Natural killer cell treated with Interleukin-12 subunit alpha and Interleukin-12 subunit beta and Interleukin-15 and Interleukin-18, amount 100 ng/mL, for 72 hours (primary cell): ENCODE results near the gene SIAH3. TPM values are rescaled to one million over a fixed set of nuclear protein-coding genes. Genes with fewer than 3 reads are reported as not detected.

Experiments used
- ATAC-seq, 2 donors: fragments of 150-1000 bp; cut with Tn5 transposase in 1 of 2; sonication (Bioruptor Pico), chemical (Tn5 transposase) in 1 of 2; 2 replicates each; pipeline ENCODE4 v1.10.0; 2021
- DNase-seq: peaks from one replicate; pipeline ENCODE4 v3.0.0; 2022; ENCODE audit warnings: low spot score
- H3K27ac Mint-ChIP-seq, 2 donors: 1 replicate in 1 of 2; 2 replicates in 1 of 2; pipeline ENCODE4 v1.8.0; 2022; ENCODE audit warnings: mixed read lengths in 2 of 2, mild to moderate bottlenecking in 1 of 2, moderate library complexity in 1 of 2
- H3K27me3 Mint-ChIP-seq, 2 donors: 1 replicate in 1 of 2; 2 replicates in 1 of 2; pipeline ENCODE4 v1.8.0; 2022; ENCODE audit warnings: mixed read lengths in 2 of 2
- H3K36me3 Mint-ChIP-seq: one replicate; pipeline ENCODE4 v1.8.0; 2022; ENCODE audit warnings: mixed read lengths
- H3K4me1 Mint-ChIP-seq, 2 donors: 1 replicate in 1 of 2; 2 replicates in 1 of 2; pipeline ENCODE4 v1.8.0; 2022; ENCODE audit warnings: low read depth in 2 of 2, mixed read lengths in 2 of 2, mild to moderate bottlenecking in 1 of 2
- H3K4me3 Mint-ChIP-seq: one replicate; pipeline ENCODE4 v1.8.0; 2022; ENCODE audit warnings: mixed read lengths
- H3K9me3 Mint-ChIP-seq: 2 replicates; pipeline ENCODE4 v1.8.0; 2022; ENCODE audit warnings: mixed read lengths
- total RNA-seq, 2 donors: library from RNA; stranded (reverse); gene quantifications; one replicate each; pipeline ENCODE4 v1.2.3, GENCODE V29; 2022

SIAH3 gene
- total RNA-seq, 2 donors from 2014 or later = not detected

DNA sequence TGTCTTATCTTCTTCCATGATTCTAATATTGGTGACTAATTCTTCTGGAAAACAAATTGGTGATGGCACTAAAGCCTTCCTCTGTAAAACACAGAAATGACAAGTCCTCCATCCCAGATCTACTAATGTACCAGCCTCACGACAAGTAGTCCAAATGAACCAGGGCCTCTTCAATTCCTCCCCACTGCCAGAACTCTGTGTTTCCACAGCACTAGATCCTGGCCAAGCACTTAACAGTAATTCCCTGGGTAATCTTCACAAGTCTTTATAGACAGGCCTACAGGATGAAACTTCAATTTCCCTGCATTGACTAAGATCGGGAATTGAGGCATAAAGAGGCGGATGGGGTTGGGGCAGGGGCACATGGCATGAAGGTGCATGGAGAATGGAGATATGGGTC is 52.7 kb downstream of the SIAH3 start:
- Mint-ChIP-seq H3K36me3 (no peaks in the 10 kb centered on the region), H3K27ac (no peak overlapping the region), H3K4me1 (no peaks in the 10 kb centered on the region), H3K27me3 (peaks cover 5 to 7% of the 10 kb centered on the region in 2 donors), H3K9me3 (no peaks in the 10 kb centered on the region), H3K4me3 (no peak overlapping the region)
- DNase-seq (no peak), ATAC-seq (no peak)

DNA sequence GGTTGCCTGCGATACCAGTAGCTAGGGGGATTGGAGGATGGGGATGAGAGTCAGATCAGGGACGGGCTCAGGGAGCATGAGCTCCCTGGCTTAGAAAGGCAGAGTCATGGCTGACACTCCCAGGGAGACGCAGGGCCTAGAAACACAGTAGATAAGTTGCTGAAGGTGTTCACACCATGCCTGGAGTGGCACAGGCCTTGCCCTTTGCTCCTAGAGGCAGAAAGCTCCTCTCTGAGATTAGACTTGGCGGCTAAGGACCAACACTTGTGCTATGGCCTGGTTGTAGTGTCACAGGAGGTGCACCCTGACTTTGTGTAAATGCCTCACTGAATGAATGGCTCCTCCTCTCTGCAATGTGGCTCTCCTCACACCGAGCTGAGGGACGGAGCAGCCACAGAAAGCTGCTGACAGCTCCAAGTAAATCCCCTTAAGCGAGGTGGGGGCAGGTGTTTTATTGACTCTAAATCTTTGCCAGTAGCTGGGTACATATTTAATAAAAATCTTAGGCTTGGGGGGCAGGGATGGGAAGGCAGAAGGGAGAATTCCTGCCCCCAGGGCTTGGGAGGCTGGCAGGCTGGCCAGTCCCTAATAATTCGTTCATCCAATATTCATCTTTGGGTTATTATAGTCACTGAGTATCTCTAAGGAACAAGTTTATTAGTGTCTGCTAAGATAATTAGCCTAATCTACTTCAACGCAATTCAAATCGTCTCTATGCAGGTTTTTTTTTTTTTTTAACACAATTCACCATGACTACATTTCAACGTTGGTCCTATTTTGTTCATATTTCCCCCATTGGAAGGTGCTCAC is 54.9 kb downstream of the SIAH3 start:
- no peak for DNase-seq
- Mint-ChIP-seq H3K4me3 (no peak overlapping the region), H3K27me3 (peaks cover 0 to 5% of the 10 kb centered on the region in 2 donors), H3K9me3 (no peaks in the 10 kb centered on the region), H3K4me1 (no peaks in the 10 kb centered on the region), H3K27ac (no peak overlapping the region), H3K36me3 (no peaks in the 10 kb centered on the region)
- ATAC-seq = no peak

DNA sequence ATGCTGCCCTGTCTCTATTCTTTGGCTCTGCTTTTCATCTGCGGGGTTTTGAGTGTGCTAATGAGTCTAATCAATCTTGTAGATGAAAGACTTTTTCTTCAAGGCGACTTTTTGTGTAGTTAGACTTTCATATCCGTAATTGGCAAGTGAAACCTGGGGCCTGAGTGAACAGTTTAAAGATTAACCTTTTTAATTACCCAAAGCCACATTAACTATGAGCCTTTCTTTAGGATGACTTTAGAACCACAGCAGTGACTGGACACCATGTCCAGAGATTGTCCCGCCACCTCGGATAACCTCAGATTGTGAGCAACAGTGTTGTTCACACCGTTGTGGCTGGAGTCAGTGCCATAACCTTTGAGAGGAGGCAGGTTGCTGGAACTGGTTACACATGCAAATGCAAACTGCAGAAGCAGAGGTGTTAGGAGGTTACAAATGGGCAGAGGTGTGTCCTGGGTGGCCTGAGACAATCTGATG is 58.7 kb downstream of the SIAH3 start:
- no peak overlapping the region for H3K27ac Mint-ChIP-seq
- ATAC-seq (no peak), DNase-seq (no peak)
- H3K9me3 Mint-ChIP-seq = no peaks in the 10 kb centered on the region
- no peak overlapping the region for H3K4me3 Mint-ChIP-seq
- no peaks in the 10 kb centered on the region for H3K4me1 Mint-ChIP-seq
- peaks cover 0 to 5% of the 10 kb centered on the region in 2 donors for H3K27me3 Mint-ChIP-seq
- H3K36me3 Mint-ChIP-seq = no peaks in the 10 kb centered on the region

DNA sequence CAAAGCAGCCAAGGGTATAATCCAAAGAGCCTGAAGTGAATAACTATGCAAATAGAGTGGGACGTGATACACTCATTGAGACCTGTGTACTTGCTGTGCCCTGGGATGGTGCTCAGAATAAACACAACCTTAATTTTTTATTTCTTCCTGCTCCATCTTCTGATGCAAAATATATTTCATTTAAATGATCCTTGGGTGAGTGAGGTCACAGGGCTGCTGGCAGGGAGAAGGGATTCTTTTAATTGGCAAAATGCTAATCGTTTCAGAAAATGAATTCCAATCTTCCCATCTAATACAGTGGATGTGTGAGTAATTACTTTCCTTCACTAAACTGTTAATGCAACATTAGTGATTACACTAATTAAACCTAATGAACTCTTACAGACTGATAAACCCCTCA is 63.5 kb downstream of the SIAH3 start:
- Mint-ChIP-seq H3K9me3 (no peaks in the 10 kb centered on the region), H3K4me1 (no peaks in the 10 kb centered on the region), H3K27ac (no peak overlapping the region), H3K4me3 (no peak overlapping the region), H3K27me3 (peaks cover 0 to 8% of the 10 kb centered on the region in 2 donors), H3K36me3 (no peaks in the 10 kb centered on the region)
- ATAC-seq (no peak), DNase-seq (no peak)

DNA sequence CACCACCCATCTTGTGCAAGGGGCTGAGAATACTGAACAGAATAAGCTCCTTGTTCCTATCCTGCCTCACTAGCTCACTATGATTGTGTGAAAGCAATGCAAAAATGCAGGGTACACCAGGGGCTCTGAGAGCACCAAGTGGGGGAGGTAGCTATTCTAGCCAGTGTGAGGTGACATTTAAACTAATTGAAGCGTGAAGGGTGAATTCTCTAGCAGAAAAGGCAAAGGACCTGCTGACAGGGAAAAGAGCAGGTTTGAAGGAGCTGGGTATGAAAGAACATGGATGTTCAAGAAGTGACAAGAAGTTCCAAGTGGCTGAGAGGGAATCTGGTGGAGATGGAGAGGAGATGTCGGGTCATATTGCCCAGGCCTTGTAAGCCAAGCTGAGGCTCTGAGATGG is 64.2 kb downstream of the SIAH3 start:
- Mint-ChIP-seq H3K27ac (no peak overlapping the region), H3K4me3 (no peak overlapping the region), H3K27me3 (peaks cover 0 to 8% of the 10 kb centered on the region in 2 donors), H3K4me1 (no peaks in the 10 kb centered on the region), H3K36me3 (no peaks in the 10 kb centered on the region), H3K9me3 (no peaks in the 10 kb centered on the region)
- no peak for ATAC-seq
- DNase-seq = no peak

DNA sequence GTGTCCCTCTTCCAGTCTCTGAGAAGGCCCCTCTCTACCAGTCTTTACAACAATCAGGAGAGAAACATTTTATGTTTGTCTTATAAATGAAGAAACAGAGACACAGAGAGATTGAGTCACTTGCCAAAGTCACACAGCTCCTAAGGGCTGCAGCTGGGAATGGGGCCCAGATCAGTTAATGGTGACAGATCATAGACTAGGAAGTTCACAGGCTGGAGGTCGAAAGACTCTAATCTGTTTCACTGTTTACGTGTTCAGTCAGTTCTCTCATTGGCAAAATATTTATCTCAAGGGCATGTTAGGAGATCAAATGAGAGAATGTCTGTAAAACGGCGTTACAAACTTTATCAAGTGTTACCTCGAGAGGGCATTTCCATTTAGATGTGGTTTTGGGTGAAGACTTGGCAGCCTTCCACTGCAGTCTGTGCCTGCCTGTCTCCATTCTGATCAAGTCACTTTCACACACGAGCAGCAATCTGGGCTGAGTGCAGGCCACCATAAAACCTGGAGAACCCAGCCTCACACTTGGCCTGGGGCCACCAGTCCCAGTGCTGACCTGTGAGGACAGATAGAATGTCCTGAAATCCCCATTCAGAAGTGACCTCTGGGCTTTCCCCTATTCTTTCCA is 65.1 kb downstream of the SIAH3 start:
- DNase-seq = no peak
- H3K9me3 Mint-ChIP-seq = no peaks in the 10 kb centered on the region
- H3K4me1 Mint-ChIP-seq = peaks cover 0 to 5% of the 10 kb centered on the region in 2 donors
- ATAC-seq = no peak
- H3K36me3 Mint-ChIP-seq = no peaks in the 10 kb centered on the region
- H3K4me3 Mint-ChIP-seq = no peak overlapping the region
- peaks cover 0 to 16% of the 10 kb centered on the region in 2 donors for H3K27me3 Mint-ChIP-seq
- no peak overlapping the region for H3K27ac Mint-ChIP-seq

DNA sequence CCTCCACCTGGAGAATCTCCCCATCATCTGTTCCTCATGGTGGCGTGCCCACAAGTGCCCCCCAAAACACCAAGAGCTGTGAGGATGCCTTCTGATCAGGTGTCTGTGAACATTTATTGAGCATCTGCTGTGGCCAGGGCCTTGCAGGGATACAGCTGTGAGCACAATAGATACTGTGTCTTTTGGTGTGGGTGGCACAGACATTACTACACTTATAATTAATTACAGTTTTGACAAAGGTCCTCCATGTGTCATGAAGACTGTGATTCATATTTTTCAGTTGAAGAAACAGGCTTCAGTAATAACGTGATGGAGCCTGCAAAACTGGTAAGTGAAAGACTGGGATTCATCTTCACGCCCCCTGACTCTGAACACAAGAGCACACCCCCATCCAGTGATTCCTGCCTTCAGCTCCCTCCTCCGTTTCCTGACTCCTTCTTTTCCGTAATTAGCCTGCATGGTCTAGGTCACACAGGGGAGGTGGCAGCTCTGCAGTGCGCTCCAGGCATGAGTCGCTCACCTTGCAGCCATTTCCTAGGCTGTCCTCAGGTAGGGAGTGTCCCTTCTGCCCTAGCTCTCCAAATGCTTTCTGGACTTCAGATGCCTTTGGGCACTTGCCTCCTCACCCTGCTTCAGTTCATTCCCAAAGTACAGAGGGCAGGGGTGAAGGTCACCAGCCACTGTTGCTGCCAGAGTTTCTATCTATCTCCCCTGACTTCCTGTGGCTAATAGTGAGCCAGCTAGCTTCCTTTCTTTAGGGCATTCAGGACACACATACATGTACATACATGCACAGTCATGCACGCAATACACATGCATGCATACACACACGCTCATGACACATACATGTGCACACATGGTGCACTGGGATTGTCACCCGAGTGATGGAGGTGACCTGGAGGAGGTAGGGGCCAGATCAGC is 66.5 kb downstream of the SIAH3 start:
- no peak for DNase-seq
- Mint-ChIP-seq H3K36me3 (no peaks in the 10 kb centered on the region), H3K27me3 (peaks cover 0 to 16% of the 10 kb centered on the region in 2 donors), H3K4me1 (peaks cover 0 to 5% of the 10 kb centered on the region in 2 donors), H3K27ac (no peak overlapping the region), H3K4me3 (no peak overlapping the region), H3K9me3 (no peaks in the 10 kb centered on the region)
- ATAC-seq = no peak

DNA sequence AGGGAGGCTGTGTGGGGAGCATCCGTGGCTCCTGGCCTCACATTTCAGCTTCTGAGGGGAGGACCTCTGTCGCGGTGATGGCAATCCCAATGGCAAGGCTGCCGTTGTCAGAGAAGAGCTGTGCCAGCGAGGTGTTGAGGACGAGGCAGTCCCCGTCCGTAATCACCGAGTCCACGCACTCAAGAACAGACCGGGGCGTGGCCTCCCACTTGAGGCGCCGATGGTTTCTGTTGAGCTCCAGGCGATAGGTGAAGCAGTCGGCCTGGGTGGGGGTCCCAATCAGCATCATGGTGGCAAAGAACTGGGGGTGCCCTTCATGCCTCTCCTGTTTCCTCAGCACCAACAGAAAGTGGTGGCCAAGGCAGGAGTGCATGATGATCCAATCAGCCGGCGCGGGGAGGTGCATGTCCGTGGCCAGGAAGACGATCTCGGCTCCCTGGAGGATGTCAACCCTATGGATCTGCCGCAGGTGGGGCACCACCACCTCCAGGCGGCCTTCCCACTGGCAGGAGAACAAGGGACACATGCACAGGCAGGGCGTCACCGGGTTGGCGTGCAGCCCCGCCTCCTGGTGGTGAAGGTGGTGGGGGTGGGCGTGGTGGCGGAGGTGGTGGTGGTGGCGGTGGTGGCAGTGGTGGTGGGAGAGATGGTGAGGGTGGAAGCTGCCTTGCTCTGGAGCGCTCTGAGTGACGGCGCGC is 68.1 kb downstream of the SIAH3 start:
- peaks cover 0 to 5% of the 10 kb centered on the region in 2 donors for H3K4me1 Mint-ChIP-seq
- no peaks in the 10 kb centered on the region for H3K9me3 Mint-ChIP-seq
- peaks cover 0 to 16% of the 10 kb centered on the region in 2 donors for H3K27me3 Mint-ChIP-seq
- no peak for DNase-seq
- ATAC-seq = no peak
- H3K4me3 Mint-ChIP-seq = no peak overlapping the region
- no peaks in the 10 kb centered on the region for H3K36me3 Mint-ChIP-seq
- no peak overlapping the region for H3K27ac Mint-ChIP-seq

DNA sequence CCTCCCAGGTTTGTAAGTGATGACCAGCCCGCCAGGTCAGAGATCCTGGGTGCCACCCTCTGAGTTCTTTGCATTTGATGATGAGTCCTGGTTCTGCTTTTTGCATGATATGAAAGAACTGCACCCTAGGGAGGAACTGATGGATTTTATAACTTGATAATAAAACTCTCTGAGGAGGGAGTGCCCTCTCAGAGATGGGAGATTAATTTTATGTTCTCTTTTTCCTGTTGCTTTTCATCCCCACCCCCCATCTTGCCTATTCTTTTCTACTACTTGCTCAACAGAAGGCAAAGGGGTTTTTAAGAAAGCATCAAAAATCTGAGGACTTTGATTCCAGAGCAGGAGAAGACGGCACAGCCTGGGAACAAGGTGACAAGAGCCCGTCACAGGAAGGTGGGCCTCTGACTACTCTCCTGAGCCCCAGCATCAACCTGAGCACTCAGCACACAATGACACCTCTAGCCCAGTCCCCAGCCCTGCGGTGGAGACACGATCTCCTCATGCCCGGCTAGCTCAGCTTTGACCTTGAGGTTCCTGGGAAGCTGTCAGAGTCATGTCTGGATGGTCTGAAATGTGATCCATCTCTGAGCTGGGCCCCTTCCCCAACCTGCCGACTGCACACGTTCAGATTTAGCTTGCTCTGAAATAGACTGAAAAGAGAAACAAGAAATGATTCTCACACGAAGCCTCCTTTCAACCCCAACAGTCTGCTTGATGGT is 69.1 kb downstream of the SIAH3 start:
- ATAC-seq (no peak), DNase-seq (no peak)
- Mint-ChIP-seq H3K9me3 (no peaks in the 10 kb centered on the region), H3K36me3 (no peaks in the 10 kb centered on the region), H3K4me1 (peaks cover 0 to 5% of the 10 kb centered on the region in 2 donors), H3K4me3 (no peak overlapping the region), H3K27me3 (peaks cover 7 to 22% of the 10 kb centered on the region in 2 donors), H3K27ac (no peak overlapping the region)

DNA sequence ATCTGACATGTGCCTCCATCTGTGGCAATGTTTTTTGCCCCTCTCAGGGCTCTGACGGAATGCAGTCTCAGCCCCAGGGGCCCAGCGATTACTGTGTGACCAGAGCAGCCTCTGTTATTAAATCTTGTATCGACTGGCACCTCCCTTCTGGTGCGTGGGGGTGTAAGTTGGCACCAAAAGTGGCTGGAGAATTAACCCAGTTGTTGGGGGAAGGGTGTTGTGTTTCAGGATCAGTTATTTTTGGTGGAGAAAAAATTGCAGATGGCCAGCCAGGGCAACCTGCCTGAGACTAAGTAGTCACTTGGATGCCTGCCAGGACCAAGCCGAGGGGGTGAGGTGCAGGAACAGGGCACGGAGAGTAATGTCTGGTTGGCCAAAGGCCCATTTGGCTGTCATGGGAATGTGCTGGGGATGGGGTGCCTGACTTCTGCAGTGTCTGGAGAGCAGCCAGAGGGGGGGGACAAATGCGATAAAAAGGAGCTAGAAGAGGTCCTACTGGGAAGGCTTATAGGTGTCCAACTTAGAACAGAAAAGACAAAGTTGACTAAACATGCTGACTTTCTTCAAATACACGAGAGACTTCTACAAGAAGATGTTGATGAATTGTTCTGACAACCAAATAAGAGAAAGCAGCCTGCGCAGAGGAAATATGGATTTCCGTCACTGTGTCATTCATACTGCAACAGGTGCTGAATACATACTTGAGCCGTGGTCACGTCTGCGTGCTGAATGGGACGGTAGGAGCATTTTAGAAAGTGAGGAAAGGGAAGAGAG is 69.8 kb downstream of the SIAH3 start:
- H3K27ac Mint-ChIP-seq = no peak overlapping the region
- H3K9me3 Mint-ChIP-seq = no peaks in the 10 kb centered on the region
- H3K27me3 Mint-ChIP-seq = peaks cover 7 to 22% of the 10 kb centered on the region in 2 donors
- peaks cover 0 to 5% of the 10 kb centered on the region in 2 donors for H3K4me1 Mint-ChIP-seq
- no peaks in the 10 kb centered on the region for H3K36me3 Mint-ChIP-seq
- ATAC-seq = no peak
- no peak for DNase-seq
- H3K4me3 Mint-ChIP-seq = no peak overlapping the region

DNA sequence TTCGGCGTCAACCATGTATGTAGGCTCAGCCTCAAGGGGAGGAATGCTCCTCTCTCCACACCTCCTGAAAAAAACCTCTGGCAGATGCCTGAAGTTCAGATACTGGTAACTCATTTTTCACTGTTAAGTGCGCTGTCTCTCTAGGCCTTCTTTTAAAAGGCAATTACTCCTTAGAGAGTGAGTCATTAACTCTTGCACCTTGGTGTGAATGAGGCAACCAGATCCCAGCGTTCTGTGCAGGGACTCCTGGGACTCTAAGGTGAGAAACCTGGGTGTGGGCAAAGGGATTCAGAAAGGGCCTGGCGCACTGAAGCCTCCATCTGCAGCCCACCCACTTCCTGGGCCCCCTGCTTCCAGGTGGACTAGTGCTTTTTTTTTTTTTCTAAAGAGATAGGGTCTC is 71.7 kb downstream of the SIAH3 start:
- Mint-ChIP-seq H3K27ac (no peak overlapping the region), H3K4me3 (no peak overlapping the region), H3K27me3 (peaks cover 22 to 23% of the 10 kb centered on the region in 2 donors), H3K9me3 (no peaks in the 10 kb centered on the region), H3K4me1 (peaks cover 0 to 5% of the 10 kb centered on the region in 2 donors), H3K36me3 (no peaks in the 10 kb centered on the region)
- DNase-seq (no peak), ATAC-seq (no peak)

DNA sequence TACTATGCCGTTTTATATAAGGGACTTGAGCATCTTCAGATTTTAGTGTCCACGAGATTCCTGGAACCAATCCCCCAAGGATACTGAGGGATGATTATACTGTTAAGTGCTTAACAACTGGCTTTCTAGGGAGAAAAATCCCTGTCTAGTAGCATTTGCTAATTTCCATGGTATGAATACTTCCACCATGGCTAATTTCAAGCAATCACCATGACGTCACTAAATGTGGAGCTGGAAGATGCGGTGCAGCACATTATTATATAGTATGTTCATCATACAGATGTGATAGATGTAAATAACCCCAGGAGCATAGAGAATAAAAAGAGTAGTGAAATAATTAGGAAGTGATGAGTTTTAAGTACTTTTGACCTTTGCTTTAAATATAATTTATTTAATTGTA is 72.7 kb downstream of the SIAH3 start:
- Mint-ChIP-seq H3K27me3 (peaks cover 21 to 30% of the 10 kb centered on the region in 2 donors), H3K9me3 (no peaks in the 10 kb centered on the region), H3K4me1 (peaks cover 0 to 5% of the 10 kb centered on the region in 2 donors), H3K27ac (no peak overlapping the region), H3K36me3 (no peaks in the 10 kb centered on the region), H3K4me3 (no peak overlapping the region)
- ATAC-seq (no peak), DNase-seq (no peak)
